Measurements from ENCODE around the gene PHLPP1. TPM values are rescaled to one million over a fixed set of nuclear protein-coding genes. Genes with fewer than 3 reads are reported as not detected.
A peak's percentile ranks its signal among the peaks of the same experiment; 100 is the strongest.

PHLPP1 gene
- polyA plus RNA-seq, 1 donor from 2014 or later, result 0.83 TPM

GRCh38 chr18:62744076-62744968 is 29.0 kb downstream of the PHLPP1 start:
- Mint-ChIP-seq H3K4me3 (peak overlapping the region in 1 of 4 donors; percentile 70), H3K9me3 (no peaks in the 10 kb centered on the region), H3K36me3 (peaks cover 4% of the 10 kb centered on the region), H3K27ac (peak overlapping the region; percentile 23 to 89 (median 26)), H3K27me3 (no peaks in the 10 kb centered on the region), H3K4me1 (peaks cover 13 to 24% (median 22%) of the 10 kb centered on the region in 3 donors)

GRCh38 chr18:62745089-62745751 is 29.9 kb downstream of the PHLPP1 start:
- H3K27ac Mint-ChIP-seq, result peak overlapping the region in 1 of 3 donors; percentile 26
- no peaks in the 10 kb centered on the region for H3K27me3 Mint-ChIP-seq
- peaks cover 13 to 22% (median 22%) of the 10 kb centered on the region in 3 donors for H3K4me1 Mint-ChIP-seq
- no peaks in the 10 kb centered on the region for H3K9me3 Mint-ChIP-seq
- H3K36me3 Mint-ChIP-seq, result peaks cover 4% of the 10 kb centered on the region
- no peak overlapping the region for H3K4me3 Mint-ChIP-seq

DNA sequence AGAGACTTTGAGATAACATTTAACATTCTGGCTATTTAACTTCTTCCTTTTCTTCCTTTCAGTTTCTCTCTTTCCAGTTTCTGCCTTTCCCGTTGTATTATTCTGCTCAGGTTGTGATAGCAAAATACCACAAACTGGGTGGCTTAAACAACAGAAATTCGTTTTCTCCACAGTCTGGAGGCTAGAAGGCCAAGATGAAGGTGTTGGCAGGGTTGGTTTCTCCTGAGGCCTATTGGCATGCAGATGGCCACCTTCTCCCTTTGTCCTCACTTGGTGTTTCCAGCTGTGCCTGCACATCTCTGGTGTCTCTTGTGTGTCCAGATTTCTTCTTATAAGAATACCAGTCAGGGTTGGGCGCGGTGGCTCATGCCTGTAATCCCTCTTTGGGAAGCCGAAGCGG is 34.0 kb downstream of the PHLPP1 start:
- Mint-ChIP-seq H3K9me3 (no peaks in the 10 kb centered on the region), H3K36me3 (peaks cover 6% of the 10 kb centered on the region), H3K4me1 (peaks cover 4 to 19% (median 17%) of the 10 kb centered on the region in 3 donors), H3K4me3 (no peak overlapping the region), H3K27ac (no peak overlapping the region), H3K27me3 (no peaks in the 10 kb centered on the region)

- Mint-ChIP-seq H3K9me3 (peaks cover 0 to 2% (median 0%) of the 10 kb centered on the region in 3 donors), H3K36me3 (peaks cover 10% of the 10 kb centered on the region), H3K4me1 (peaks cover 2 to 12% (median 5%) of the 10 kb centered on the region in 3 donors), H3K27me3 (no peaks in the 10 kb centered on the region), H3K27ac (no peak overlapping the region), H3K4me3 (no peak overlapping the region)
Observed at GRCh38 chr18:62751341-62751821, 36.0 kb downstream of the PHLPP1 start.

DNA sequence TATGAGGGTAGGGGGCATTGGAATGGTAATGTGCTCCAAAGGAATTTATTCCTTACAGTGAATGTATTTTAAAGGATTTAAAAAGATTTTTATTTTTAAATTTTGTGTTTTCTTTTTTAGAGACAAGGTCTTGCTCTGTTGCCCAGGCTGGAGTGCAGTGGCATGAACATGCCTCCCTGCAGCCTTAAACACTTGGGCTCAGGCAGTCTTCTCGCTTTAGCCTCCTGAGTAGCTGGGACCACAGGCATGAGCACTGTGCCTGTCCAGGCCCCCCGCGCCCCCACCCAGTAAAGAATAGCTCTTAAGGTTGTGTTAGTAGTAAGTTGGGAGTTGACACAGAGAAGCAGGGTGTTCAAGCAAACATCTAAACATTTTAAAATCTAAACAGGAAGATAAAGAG is 36.6 kb downstream of the PHLPP1 start:
- H3K27me3 Mint-ChIP-seq, result no peaks in the 10 kb centered on the region
- H3K9me3 Mint-ChIP-seq, result peaks cover 0 to 4% (median 0%) of the 10 kb centered on the region in 3 donors
- no peak overlapping the region for H3K4me3 Mint-ChIP-seq
- H3K36me3 Mint-ChIP-seq, result peaks cover 9% of the 10 kb centered on the region
- peak overlapping the region in 1 of 3 donors; percentile 21 for H3K27ac Mint-ChIP-seq
- H3K4me1 Mint-ChIP-seq, result peaks cover 2 to 14% (median 10%) of the 10 kb centered on the region in 3 donors

DNA sequence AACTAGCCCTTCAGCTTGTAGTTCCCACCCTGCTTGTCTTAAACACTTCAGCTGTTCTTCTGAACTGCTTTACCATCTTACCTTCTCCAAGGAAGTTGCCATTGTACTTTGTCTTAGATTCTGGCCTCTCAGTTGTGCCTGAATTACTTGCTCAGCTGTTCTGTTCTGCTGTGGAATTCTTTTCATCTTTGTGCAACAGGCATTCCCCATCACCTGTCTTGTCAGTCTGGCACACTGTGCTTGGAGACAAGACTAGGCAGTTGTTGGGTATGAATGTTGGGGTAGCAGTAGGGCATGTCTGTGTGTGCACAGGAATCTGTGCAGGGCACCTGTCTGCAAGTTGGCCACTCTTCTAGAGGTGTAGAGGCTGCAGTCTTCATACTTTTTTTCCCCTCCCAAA is 38.7 kb downstream of the PHLPP1 start:
- Mint-ChIP-seq H3K36me3 (peaks cover 6% of the 10 kb centered on the region), H3K27me3 (no peaks in the 10 kb centered on the region)

DNA sequence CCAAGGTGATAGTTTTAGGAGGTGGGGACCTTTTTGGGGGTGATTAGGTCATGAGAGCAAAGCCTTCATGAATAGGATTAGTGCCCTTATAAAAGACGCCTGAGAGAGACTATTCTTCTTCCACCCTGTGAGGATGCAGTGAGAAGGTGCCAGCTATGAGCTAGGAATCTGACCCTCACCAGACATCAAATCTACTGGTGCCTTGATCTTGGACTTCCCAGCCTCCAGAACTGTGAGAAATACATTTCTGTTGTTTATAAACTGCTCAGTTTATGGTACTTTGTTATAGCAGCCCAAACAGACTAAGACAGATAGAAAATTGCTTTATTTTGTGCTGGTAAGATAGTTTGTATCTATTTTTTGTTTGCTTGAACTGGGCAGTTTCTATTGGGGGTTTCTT is 40.1 kb downstream of the PHLPP1 start:
- Mint-ChIP-seq H3K9me3 (peaks cover 0 to 4% (median 0%) of the 10 kb centered on the region in 3 donors), H3K27ac (peak overlapping the region in 1 of 3 donors; percentile 6), H3K27me3 (no peaks in the 10 kb centered on the region), H3K36me3 (peaks cover 6% of the 10 kb centered on the region), H3K4me3 (no peak overlapping the region), H3K4me1 (peaks cover 6 to 15% (median 10%) of the 10 kb centered on the region in 3 donors)

More for the DNA sequence above, 38.7 kb downstream of the PHLPP1 start:
- Mint-ChIP-seq H3K4me1 (peaks cover 5 to 15% (median 11%) of the 10 kb centered on the region in 3 donors), H3K27ac (no peak overlapping the region), H3K9me3 (peaks cover 0 to 4% (median 0%) of the 10 kb centered on the region in 3 donors), H3K4me3 (peak overlapping the region in 1 of 4 donors; percentile 34)

DNA sequence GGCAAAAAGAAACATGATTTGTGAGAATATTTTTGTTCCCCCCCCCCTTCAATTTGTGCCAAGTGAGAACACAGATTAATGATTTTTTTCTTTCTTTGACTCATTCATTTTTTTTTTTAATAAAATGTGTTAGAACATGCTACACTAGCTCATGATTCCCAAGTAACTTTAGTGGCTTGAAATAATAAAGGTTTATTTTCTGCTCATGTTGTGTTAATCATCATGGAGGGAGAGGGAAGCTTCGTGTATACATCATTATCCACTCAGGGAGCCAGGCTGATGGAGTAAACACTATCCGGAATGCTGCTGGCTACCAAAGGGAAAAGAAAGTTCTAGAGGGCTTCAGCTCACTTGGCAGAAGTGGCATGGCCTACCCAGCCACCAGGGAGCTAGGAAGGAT is 40.6 kb downstream of the PHLPP1 start:
- no peak overlapping the region for H3K27ac Mint-ChIP-seq
- peaks cover 6% of the 10 kb centered on the region for H3K36me3 Mint-ChIP-seq
- H3K4me3 Mint-ChIP-seq, result no peak overlapping the region
- no peaks in the 10 kb centered on the region for H3K27me3 Mint-ChIP-seq
- peaks cover 0 to 4% (median 0%) of the 10 kb centered on the region in 3 donors for H3K9me3 Mint-ChIP-seq
- H3K4me1 Mint-ChIP-seq, result peaks cover 6 to 14% (median 6%) of the 10 kb centered on the region in 3 donors

DNA sequence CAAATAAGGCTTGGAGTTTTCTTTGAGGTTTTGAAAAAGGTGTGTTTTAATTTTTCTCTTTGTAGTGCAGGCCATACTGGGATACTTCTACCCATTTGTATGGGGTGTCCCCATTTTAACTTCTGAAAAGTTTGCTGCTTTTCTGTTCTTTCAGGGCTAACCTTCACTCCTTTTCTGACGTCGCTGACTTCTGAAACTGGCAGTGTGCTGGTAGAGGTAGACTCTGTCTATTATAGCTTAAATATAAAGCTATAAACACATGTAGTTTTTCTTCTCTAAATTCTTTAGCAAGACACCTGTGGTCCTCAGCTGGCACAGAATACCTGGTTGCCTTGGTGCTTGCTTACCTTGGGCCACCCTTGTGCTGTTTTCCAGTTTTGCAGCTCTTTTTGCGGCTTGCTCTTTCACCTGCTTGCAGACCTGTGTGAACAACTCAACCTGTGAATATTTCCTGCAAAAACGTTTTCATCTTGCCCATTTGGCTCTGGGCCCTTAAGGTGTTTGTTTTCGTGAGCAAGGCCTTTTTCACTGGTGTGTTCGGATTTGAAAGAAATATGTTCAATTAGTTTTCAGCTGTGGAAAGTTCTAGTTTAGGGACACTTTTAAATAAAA is 42.2 kb downstream of the PHLPP1 start:
- no peak overlapping the region for H3K27ac Mint-ChIP-seq
- H3K36me3 Mint-ChIP-seq, result peaks cover 4% of the 10 kb centered on the region
- no peaks in the 10 kb centered on the region for H3K27me3 Mint-ChIP-seq
- peaks cover 6% of the 10 kb centered on the region in 3 donors for H3K4me1 Mint-ChIP-seq
- no peak overlapping the region for H3K4me3 Mint-ChIP-seq
- peaks cover 0 to 4% (median 0%) of the 10 kb centered on the region in 3 donors for H3K9me3 Mint-ChIP-seq

GRCh38 chr18:62758591-62758990 is 43.2 kb downstream of the PHLPP1 start:
- no peak overlapping the region for H3K4me3 Mint-ChIP-seq
- H3K36me3 Mint-ChIP-seq, result peaks cover 4% of the 10 kb centered on the region
- no peak overlapping the region for H3K27ac Mint-ChIP-seq
- peaks cover 6 to 7% (median 6%) of the 10 kb centered on the region in 3 donors for H3K4me1 Mint-ChIP-seq
- peaks cover 0 to 4% (median 0%) of the 10 kb centered on the region in 3 donors for H3K9me3 Mint-ChIP-seq
- no peaks in the 10 kb centered on the region for H3K27me3 Mint-ChIP-seq

DNA sequence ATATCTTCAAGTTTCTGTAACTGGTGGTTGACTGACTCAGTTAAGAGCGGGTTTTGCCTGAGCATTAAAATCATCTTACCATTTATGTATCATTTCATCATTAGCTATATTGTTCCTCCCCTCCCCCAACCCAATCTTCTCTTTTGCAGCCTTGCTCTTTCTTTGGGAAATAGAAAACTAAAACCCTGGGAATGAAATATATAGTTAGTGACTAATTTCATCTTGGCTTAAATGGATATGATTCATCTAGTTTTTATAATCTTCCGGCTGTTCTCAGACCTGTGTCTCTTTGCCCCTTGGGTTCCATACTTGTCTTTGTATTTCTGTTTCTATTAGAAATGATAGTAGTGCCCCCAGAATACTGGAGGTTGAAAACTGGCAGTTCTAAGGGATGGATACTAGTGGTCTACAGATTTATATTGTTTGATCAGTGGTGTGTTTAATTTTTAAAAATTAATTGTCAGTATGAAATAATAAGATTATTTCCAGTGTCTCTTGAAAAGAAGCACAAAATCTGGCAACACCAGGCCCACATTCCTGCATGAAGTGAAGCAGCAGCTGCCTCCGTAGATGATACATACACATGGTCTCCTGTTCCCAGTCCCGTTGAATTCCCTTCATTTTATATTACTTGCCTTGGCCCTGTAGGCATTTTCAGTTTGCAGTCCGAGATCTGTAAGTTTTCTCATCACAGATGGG is 44.5 kb downstream of the PHLPP1 start:
- Mint-ChIP-seq H3K9me3 (peaks cover 0 to 6% (median 0%) of the 10 kb centered on the region in 3 donors), H3K36me3 (peaks cover 4% of the 10 kb centered on the region), H3K27me3 (no peaks in the 10 kb centered on the region), H3K4me1 (peaks cover 6 to 9% (median 7%) of the 10 kb centered on the region in 3 donors), H3K27ac (no peak overlapping the region), H3K4me3 (no peak overlapping the region)

DNA sequence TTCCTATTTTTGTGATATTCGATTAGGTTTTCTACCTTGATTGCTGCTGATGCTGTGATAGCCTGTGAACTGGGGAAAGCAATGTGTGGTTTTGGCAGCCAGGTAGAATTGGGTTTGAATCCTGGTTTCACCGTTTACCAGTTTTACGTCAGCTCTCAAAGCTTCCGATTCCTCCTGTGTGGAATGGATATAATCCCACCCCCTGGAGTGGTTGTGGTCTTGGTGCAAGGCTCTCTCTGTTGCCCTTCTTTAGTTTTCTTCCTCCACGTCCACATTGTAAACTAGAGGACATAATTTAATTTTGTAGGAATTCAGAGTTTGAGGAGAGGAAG is 45.0 kb downstream of the PHLPP1 start:
- H3K4me3 Mint-ChIP-seq, result no peak overlapping the region
- H3K27ac Mint-ChIP-seq, result no peak overlapping the region
- peaks cover 0 to 4% (median 0%) of the 10 kb centered on the region in 3 donors for H3K9me3 Mint-ChIP-seq
- peaks cover 6 to 10% (median 7%) of the 10 kb centered on the region in 3 donors for H3K4me1 Mint-ChIP-seq
- no peaks in the 10 kb centered on the region for H3K27me3 Mint-ChIP-seq
- H3K36me3 Mint-ChIP-seq, result peaks cover 2% of the 10 kb centered on the region

DNA sequence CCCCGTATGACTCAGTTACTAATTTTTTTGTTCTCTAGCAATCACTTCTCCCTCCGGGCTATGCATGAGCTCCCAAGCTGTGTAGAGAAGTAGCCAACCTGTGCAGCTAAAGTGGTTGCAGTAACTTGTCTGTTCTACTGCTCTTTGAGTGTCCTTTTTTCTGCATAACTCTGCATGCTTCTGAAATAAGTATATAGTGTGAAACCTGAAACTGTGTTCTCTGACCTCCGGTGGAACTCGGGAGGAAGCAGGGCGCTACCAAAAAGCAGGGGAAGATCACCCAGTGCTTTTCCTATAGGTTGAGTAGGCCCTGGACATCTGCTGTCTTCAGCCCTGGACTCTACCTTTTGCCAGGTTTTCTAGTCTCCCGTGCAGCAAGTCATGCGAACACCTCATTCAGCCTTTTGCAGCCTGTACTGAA is 47.8 kb downstream of the PHLPP1 start:
- Mint-ChIP-seq H3K36me3 (no peaks in the 10 kb centered on the region), H3K27me3 (no peaks in the 10 kb centered on the region), H3K9me3 (peaks cover 0 to 2% (median 0%) of the 10 kb centered on the region in 3 donors), H3K27ac (no peak overlapping the region), H3K4me3 (no peak overlapping the region), H3K4me1 (peaks cover 6 to 12% (median 9%) of the 10 kb centered on the region in 3 donors)

DNA sequence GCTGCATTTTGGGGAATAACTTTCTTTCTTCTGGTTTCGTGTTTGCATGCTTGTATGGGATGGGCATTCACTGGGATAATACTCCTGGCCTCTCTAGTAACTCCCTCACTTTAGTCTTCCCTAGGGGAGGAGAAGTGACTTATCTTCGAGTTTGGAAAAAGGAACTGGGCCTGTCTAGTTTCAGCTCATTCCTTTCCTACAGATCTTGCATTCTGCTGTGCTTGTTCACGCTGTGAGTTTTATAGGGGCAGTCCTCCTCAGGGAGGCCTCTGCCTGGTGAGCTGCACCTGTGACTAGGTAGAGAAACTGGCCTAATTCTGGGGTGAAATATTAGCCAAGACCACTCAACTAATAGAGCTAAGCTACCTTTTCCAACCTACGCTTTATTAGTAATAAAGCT is 50.9 kb downstream of the PHLPP1 start:
- H3K4me1 Mint-ChIP-seq, result peaks cover 0 to 10% (median 9%) of the 10 kb centered on the region in 3 donors

More for the DNA sequence above, 50.9 kb downstream of the PHLPP1 start:
- H3K27ac Mint-ChIP-seq, result no peak overlapping the region
- H3K9me3 Mint-ChIP-seq, result peaks cover 0 to 2% (median 0%) of the 10 kb centered on the region in 3 donors
- no peaks in the 10 kb centered on the region for H3K36me3 Mint-ChIP-seq
- H3K4me3 Mint-ChIP-seq, result no peak overlapping the region
- H3K27me3 Mint-ChIP-seq, result no peaks in the 10 kb centered on the region

All from IgD-negative memory B cell (primary cell).